ENCODE results near the gene MYLIP.
"Not testable (repeated sequence)": the region's sequence is repeated elsewhere in the genome, so short reads cannot be mapped to it uniquely, and the experiment has no call there.

Gene MYLIP

GRCh38 chr6:16168858-16169257, 40.0 kb downstream of the MYLIP start:
- DNase-seq (ENCODE audit: low read depth in 2 of 3, low spot score in 2 of 3): no peak

- no peak for DNase-seq (ENCODE audit: low read depth in 2 of 3, low spot score in 2 of 3)
Measured at GRCh38 chr6:16171400-16171799, 42.5 kb downstream of the MYLIP start.

GRCh38 chr6:16173167-16173940, 44.5 kb downstream of the MYLIP start:
- no peak for DNase-seq (ENCODE audit: low read depth in 2 of 3, low spot score in 2 of 3)

GRCh38 chr6:16174416-16175078, 45.7 kb downstream of the MYLIP start:
- no peak for DNase-seq (ENCODE audit: low read depth in 2 of 3, low spot score in 2 of 3)

- not testable (repeated sequence) for DNase-seq (ENCODE audit: low read depth in 2 of 3, low spot score in 2 of 3)
Measured at GRCh38 chr6:16176600-16176999, 47.7 kb downstream of the MYLIP start.

- DNase-seq (ENCODE audit: low read depth in 2 of 3, low spot score in 2 of 3): no peak
Measured at GRCh38 chr6:16177881-16178280, 49.0 kb downstream of the MYLIP start.

GRCh38 chr6:16178351-16178750, 49.5 kb downstream of the MYLIP start:
- no peak for DNase-seq (ENCODE audit: low read depth in 2 of 3, low spot score in 2 of 3)

GRCh38 chr6:16179063-16179462, 50.2 kb downstream of the MYLIP start:
- DNase-seq (ENCODE audit: low read depth in 2 of 3, low spot score in 2 of 3): no peak

GRCh38 chr6:16179970-16180431, 51.1 kb downstream of the MYLIP start:
- no peak for DNase-seq (ENCODE audit: low read depth in 2 of 3, low spot score in 2 of 3)

- DNase-seq (ENCODE audit: low read depth in 2 of 3, low spot score in 2 of 3): no peak
Measured at GRCh38 chr6:16180696-16181438, 52.0 kb downstream of the MYLIP start.

- no peak for DNase-seq (ENCODE audit: low read depth in 2 of 3, low spot score in 2 of 3)
Measured at GRCh38 chr6:16181439-16182297, 52.8 kb downstream of the MYLIP start.

- DNase-seq (ENCODE audit: low read depth in 2 of 3, low spot score in 2 of 3): no peak
Measured at GRCh38 chr6:16183187-16183664, 54.3 kb downstream of the MYLIP start.

- DNase-seq (ENCODE audit: low read depth in 2 of 3, low spot score in 2 of 3): no peak
Measured at GRCh38 chr6:16184129-16184528, 55.2 kb downstream of the MYLIP start.

- no peak for DNase-seq (ENCODE audit: low read depth in 2 of 3, low spot score in 2 of 3)
Measured at GRCh38 chr6:16184551-16184950, 55.7 kb downstream of the MYLIP start.

GRCh38 chr6:16187176-16187575, 58.3 kb downstream of the MYLIP start:
- no peak for DNase-seq (ENCODE audit: low read depth in 2 of 3, low spot score in 2 of 3)

GRCh38 chr6:16190214-16190613, 61.3 kb downstream of the MYLIP start:
- DNase-seq (ENCODE audit: low read depth in 2 of 3, low spot score in 2 of 3): no peak

- DNase-seq (ENCODE audit: low read depth in 2 of 3, low spot score in 2 of 3): no peak
Measured at GRCh38 chr6:16196260-16196983, 67.5 kb downstream of the MYLIP start.

- DNase-seq (ENCODE audit: low read depth in 2 of 3, low spot score in 2 of 3): no peak
Measured at GRCh38 chr6:16196984-16197546, 68.2 kb downstream of the MYLIP start.
